ENCODE data around the gene MYO1E. TPM values are rescaled to one million over a fixed set of nuclear protein-coding genes. Genes with fewer than 3 reads are reported as not detected.

The MYO1E gene
- total RNA-seq, 1 experiment from 2014 or later = 83.6 TPM

- TF ChIP-seq, protein P1, sequence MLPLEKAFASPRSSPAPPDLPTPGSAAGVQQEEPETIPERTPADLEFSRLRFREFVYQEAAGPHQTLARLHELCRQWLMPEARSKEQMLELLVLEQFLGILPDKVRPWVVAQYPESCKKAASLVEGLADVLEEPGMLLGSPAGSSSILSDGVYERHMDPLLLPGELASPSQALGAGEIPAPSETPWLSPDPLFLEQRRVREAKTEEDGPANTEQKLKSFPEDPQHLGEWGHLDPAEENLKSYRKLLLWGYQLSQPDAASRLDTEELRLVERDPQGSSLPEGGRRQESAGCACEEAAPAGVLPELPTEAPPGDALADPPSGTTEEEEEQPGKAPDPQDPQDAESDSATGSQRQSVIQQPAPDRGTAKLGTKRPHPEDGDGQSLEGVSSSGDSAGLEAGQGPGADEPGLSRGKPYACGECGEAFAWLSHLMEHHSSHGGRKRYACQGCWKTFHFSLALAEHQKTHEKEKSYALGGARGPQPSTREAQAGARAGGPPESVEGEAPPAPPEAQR (CRISPR knock-in tag; IDR thresholded peaks at IDR 0.05) = no peak
- no peak for TF ChIP-seq RELA (CRISPR knock-in tag; IDR thresholded peaks at IDR 0.05; ENCODE audit: borderline replicate concordance)
- TF ChIP-seq, protein P2, sequence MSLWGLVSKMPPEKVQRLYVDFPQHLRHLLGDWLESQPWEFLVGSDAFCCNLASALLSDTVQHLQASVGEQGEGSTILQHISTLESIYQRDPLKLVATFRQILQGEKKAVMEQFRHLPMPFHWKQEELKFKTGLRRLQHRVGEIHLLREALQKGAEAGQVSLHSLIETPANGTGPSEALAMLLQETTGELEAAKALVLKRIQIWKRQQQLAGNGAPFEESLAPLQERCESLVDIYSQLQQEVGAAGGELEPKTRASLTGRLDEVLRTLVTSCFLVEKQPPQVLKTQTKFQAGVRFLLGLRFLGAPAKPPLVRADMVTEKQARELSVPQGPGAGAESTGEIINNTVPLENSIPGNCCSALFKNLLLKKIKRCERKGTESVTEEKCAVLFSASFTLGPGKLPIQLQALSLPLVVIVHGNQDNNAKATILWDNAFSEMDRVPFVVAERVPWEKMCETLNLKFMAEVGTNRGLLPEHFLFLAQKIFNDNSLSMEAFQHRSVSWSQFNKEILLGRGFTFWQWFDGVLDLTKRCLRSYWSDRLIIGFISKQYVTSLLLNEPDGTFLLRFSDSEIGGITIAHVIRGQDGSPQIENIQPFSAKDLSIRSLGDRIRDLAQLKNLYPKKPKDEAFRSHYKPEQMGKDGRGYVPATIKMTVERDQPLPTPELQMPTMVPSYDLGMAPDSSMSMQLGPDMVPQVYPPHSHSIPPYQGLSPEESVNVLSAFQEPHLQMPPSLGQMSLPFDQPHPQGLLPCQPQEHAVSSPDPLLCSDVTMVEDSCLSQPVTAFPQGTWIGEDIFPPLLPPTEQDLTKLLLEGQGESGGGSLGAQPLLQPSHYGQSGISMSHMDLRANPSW (CRISPR knock-in tag; conservative IDR thresholded peaks at IDR 0.05; ENCODE audit: low read depth) = no peak
- TF ChIP-seq NFYB (CRISPR knock-in tag; conservative IDR thresholded peaks at IDR 0.05; ENCODE audit: low read depth) = no peak
- TF ChIP-seq JUN (CRISPR knock-in tag; IDR thresholded peaks at IDR 0.05) = no peak
- no peak for TF ChIP-seq ZNF423 (CRISPR knock-in tag; IDR thresholded peaks at IDR 0.05)
- TF ChIP-seq NR3C1 (CRISPR knock-in tag; conservative IDR thresholded peaks at IDR 0.05; ENCODE audit: low read depth) = no peak
- TF ChIP-seq E2F1 (CRISPR knock-in tag; IDR thresholded peaks at IDR 0.05) = no peak
Measured at GRCh38 chr15:59321000-59321689, 51.5 kb downstream of the MYO1E start (continued).

DNA sequence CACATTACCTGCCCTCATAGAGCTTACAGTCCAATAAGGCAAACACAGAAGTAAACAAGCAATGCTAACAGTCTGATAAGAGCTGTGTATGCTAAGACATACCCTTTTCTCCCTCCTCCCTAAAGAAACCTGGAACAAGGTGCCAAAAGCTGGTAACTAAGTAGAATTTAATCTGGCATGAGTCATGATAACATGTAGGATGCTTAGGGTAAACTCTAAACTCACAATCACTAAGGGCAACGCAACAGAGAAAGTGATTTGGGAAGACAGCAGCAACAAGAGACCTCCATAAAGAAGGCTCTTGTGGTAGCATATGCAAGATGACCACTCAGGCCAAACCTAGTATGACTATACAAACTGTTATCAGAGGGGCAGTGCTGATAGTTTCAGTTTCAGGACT, 55.5 kb downstream of the MYO1E start:
- CTCF ChIA-PET = no interaction called here
- TF ChIP-seq, protein P1 (CRISPR knock-in tag; IDR thresholded peaks at IDR 0.05) = no peak
- no peak for TF ChIP-seq MXD4 (CRISPR knock-in tag; IDR thresholded peaks at IDR 0.05; ENCODE audit: borderline replicate concordance)
- no peak for TF ChIP-seq CDX4 (CRISPR knock-in tag; IDR thresholded peaks at IDR 0.05; ENCODE audit: borderline replicate concordance)
- TF ChIP-seq SMAD4 (CRISPR knock-in tag; IDR thresholded peaks at IDR 0.05) = no peak
- TF ChIP-seq ESRRA (CRISPR knock-in tag; IDR thresholded peaks at IDR 0.05; ENCODE audit: borderline replicate concordance) = no peak
- TF ChIP-seq, protein P3, sequence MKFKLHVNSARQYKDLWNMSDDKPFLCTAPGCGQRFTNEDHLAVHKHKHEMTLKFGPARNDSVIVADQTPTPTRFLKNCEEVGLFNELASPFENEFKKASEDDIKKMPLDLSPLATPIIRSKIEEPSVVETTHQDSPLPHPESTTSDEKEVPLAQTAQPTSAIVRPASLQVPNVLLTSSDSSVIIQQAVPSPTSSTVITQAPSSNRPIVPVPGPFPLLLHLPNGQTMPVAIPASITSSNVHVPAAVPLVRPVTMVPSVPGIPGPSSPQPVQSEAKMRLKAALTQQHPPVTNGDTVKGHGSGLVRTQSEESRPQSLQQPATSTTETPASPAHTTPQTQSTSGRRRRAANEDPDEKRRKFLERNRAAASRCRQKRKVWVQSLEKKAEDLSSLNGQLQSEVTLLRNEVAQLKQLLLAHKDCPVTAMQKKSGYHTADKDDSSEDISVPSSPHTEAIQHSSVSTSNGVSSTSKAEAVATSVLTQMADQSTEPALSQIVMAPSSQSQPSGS (CRISPR knock-in tag; IDR thresholded peaks at IDR 0.05; ENCODE audit: borderline replicate concordance, low read depth) = no peak
- POLR2A ChIA-PET = no interaction called here
- H3K4me3 Mint-ChIP-seq = no peak overlapping the region
- H3K27ac Mint-ChIP-seq = peak overlapping the region; percentile 52; the same call in 1 of the 2 replicates
- ATAC-seq = no peak
- H3K36me3 Mint-ChIP-seq = peaks cover 4% of the 10 kb centered on the region; the same call in 1 of the 2 replicates
- H3K27me3 Mint-ChIP-seq (ENCODE audit: low read depth) = no peaks in the 10 kb centered on the region
- H3K9me3 Mint-ChIP-seq = peaks cover 12% of the 10 kb centered on the region
- peaks cover 29% of the 10 kb centered on the region for H3K4me1 Mint-ChIP-seq
- DNase-seq (ENCODE audit: low spot score) = no peak
